GM19099 (cell line): ENCODE measurements around the gene ACO2.

ENCODE experiments used
- POLR2A ChIP-seq: IDR thresholded peaks from 3 replicates; pipeline ENCODE4 v1.6.1; 2011; ENCODE audit warnings: low read depth; ENCODE audit not compliant: insufficient read length; ENCODE audit errors: extremely low read depth

ACO2 gene

GRCh38 chr22:41543854-41544670 lies 75.1 kb downstream of the ACO2 start, which contains the start of gene POLR3H:
Gene POLR3H, minus strand, starts transcription at chr22:41544470. Its CDS starts 369 bp downstream, at chr22:41544101.
- TF ChIP-seq POLR2A = peak; percentile 76

GRCh38 chr22:41544671-41545476 lies 76.0 kb downstream of the ACO2 start:
- peak; percentile 19 for TF ChIP-seq POLR2A

GRCh38 chr22:41548830-41549211 lies 79.9 kb downstream of the ACO2 start:
- TF ChIP-seq POLR2A = no peak

- TF ChIP-seq POLR2A = no peak
These were observed 82.1 kb downstream of the ACO2 start for GRCh38 chr22:41550952-41551491.

- no peak for TF ChIP-seq POLR2A
These were observed 83.1 kb downstream of the ACO2 start for GRCh38 chr22:41551877-41552582.

GRCh38 chr22:41555325-41555982 lies 86.5 kb downstream of the ACO2 start:
- TF ChIP-seq POLR2A = no peak

GRCh38 chr22:41556561-41556960 lies 87.6 kb downstream of the ACO2 start:
- TF ChIP-seq POLR2A = no peak

GRCh38 chr22:41557401-41558240 lies 88.7 kb downstream of the ACO2 start:
- TF ChIP-seq POLR2A = no peak

GRCh38 chr22:41560095-41560471 lies 91.2 kb downstream of the ACO2 start:
- TF ChIP-seq POLR2A = no peak

GRCh38 chr22:41561335-41561734 lies 92.4 kb downstream of the ACO2 start:
- no peak for TF ChIP-seq POLR2A

- TF ChIP-seq POLR2A = no peak
These were observed 92.9 kb downstream of the ACO2 start for GRCh38 chr22:41561788-41562187.

- no peak for TF ChIP-seq POLR2A
These were observed 93.5 kb downstream of the ACO2 start for GRCh38 chr22:41562461-41562860.

- no peak for TF ChIP-seq POLR2A
These were observed 94.3 kb downstream of the ACO2 start for GRCh38 chr22:41563051-41563711.
